HG02610 (cell line): ENCODE measurements around the gene PIP4K2A.

ENCODE experiments used
- ATAC-seq: cut with Tn5 transposase; IDR thresholded peaks from one replicate; pipeline ENCODE4 v1.9.1; 2021; ENCODE audit warnings: mild to moderate bottlenecking, moderate library complexity; ENCODE audit not compliant: unreplicated experiment

Gene PIP4K2A

GRCh38 chr10:22622242-22622806 lies 92.1 kb downstream of the PIP4K2A start:
- ATAC-seq: no peak

- ATAC-seq: no peak
Observed at GRCh38 chr10:22621726-22622125, 92.7 kb downstream of the PIP4K2A start.

GRCh38 chr10:22620929-22621328 lies 93.4 kb downstream of the PIP4K2A start:
- no peak for ATAC-seq

- no peak for ATAC-seq
Observed at GRCh38 chr10:22620140-22620857, 94.1 kb downstream of the PIP4K2A start.

- no peak for ATAC-seq
Observed at GRCh38 chr10:22619101-22619500, 95.3 kb downstream of the PIP4K2A start.

GRCh38 chr10:22618078-22618785 lies 96.1 kb downstream of the PIP4K2A start:
- peak; percentile 42 for ATAC-seq

GRCh38 chr10:22617516-22617915 lies 96.9 kb downstream of the PIP4K2A start:
- no peak for ATAC-seq

- ATAC-seq: no peak
Observed at GRCh38 chr10:22617051-22617450, 97.3 kb downstream of the PIP4K2A start.

GRCh38 chr10:22615819-22616499 lies 98.4 kb downstream of the PIP4K2A start:
- peak; percentile 48 for ATAC-seq

- ATAC-seq: no peak
Observed at GRCh38 chr10:22615101-22615500, 99.3 kb downstream of the PIP4K2A start.

- ATAC-seq: no peak
Observed at GRCh38 chr10:22613011-22613410, 101.4 kb downstream of the PIP4K2A start.

- no peak for ATAC-seq
Observed at GRCh38 chr10:22612318-22612717, 102.1 kb downstream of the PIP4K2A start.

GRCh38 chr10:22611425-22612115 lies 102.8 kb downstream of the PIP4K2A start:
- ATAC-seq: peak; percentile 58

- no peak for ATAC-seq
Observed at GRCh38 chr10:22610610-22611009, 103.8 kb downstream of the PIP4K2A start.

- no peak for ATAC-seq
Observed at GRCh38 chr10:22609719-22610465, 104.5 kb downstream of the PIP4K2A start.

- ATAC-seq: no peak
Observed at GRCh38 chr10:22609251-22609650, 105.1 kb downstream of the PIP4K2A start.

- no peak for ATAC-seq
Observed at GRCh38 chr10:22607261-22607660, 107.1 kb downstream of the PIP4K2A start.

- peak; percentile 91 for ATAC-seq
Observed at GRCh38 chr10:22606164-22606614, 108.2 kb downstream of the PIP4K2A start.

GRCh38 chr10:22605168-22605567 lies 109.2 kb downstream of the PIP4K2A start:
- no peak for ATAC-seq
